Parathyroid adenoma (tissue), 2 donors: ENCODE measurements around the gene ITPR2.

Source experiments
- H2AFZ ChIP-seq: fragments of 300-600 bp; sonication (generic); one replicate; pipeline ENCODE4 v1.7.0; 2017; ENCODE audit warnings: antibody characterized with exemption, mild to moderate bottlenecking
- H3K27ac ChIP-seq: fragments of 300-600 bp; sonication (generic); one replicate; pipeline ENCODE4 v1.7.0; 2017
- H3K27me3 ChIP-seq: fragments of 300-600 bp; sonication (generic); one replicate; pipeline ENCODE4 v1.7.0; 2017; ENCODE audit warnings: low read length; ENCODE audit not compliant: control insufficient read depth, insufficient read depth
- H3K36me3 ChIP-seq: fragments of 300-600 bp; sonication (generic); one replicate; pipeline ENCODE4 v1.7.0; 2017; ENCODE audit warnings: low read length; ENCODE audit not compliant: control insufficient read depth, insufficient read depth
- H3K4me1 ChIP-seq: fragments of 300-600 bp; sonication (generic); one replicate; pipeline ENCODE4 v1.7.0; 2017; ENCODE audit warnings: control low read depth
- H3K4me2 ChIP-seq: fragments of 300-600 bp; sonication (generic); one replicate; pipeline ENCODE4 v1.7.0; 2017; ENCODE audit warnings: low read length
- H3K4me3 ChIP-seq: fragments of 300-600 bp; sonication (generic); one replicate; pipeline ENCODE4 v1.7.0; 2017; ENCODE audit warnings: low read depth, low read length
- H3K79me2 ChIP-seq: fragments of 300-600 bp; sonication (generic); one replicate; pipeline ENCODE4 v1.7.0; 2017; ENCODE audit warnings: control low read depth
- H3K9ac ChIP-seq: fragments of 300-600 bp; sonication (generic); one replicate; pipeline ENCODE4 v1.7.0; 2017; ENCODE audit warnings: mild to moderate bottlenecking
- H3K9me3 ChIP-seq: fragments of 300-600 bp; sonication (generic); one replicate; pipeline ENCODE4 v1.7.0; 2017; ENCODE audit warnings: low read length; ENCODE audit not compliant: control insufficient read depth
- CTCF ChIP-seq: fragments of 300-600 bp; sonication (generic); IDR thresholded peaks from one replicate; pipeline ENCODE4 v1.7.0; 2017; ENCODE audit warnings: antibody characterized with exemption, mild to moderate bottlenecking
- donor health status: primary hyperparathyroidism.

The ITPR2 gene

GRCh38 chr12:26535826-26536225, 297.2 kb downstream of the ITPR2 start:
- no peak overlapping the region for H3K4me3 ChIP-seq
- no peaks in the 10 kb centered on the region for H3K36me3 ChIP-seq
- no peaks in the 10 kb centered on the region for H3K27me3 ChIP-seq
- TF ChIP-seq CTCF: no peak
- H3K4me2 ChIP-seq: no peak overlapping the region
- H3K9ac ChIP-seq: no peak overlapping the region
- H3K27ac ChIP-seq: no peak overlapping the region
- no peak overlapping the region for H2AFZ ChIP-seq
- H3K9me3 ChIP-seq: no peaks in the 10 kb centered on the region
- no peaks in the 10 kb centered on the region for H3K79me2 ChIP-seq
- H3K4me1 ChIP-seq: peaks cover 7% of the 10 kb centered on the region

- Histone ChIP-seq H3K9me3 (no peaks in the 10 kb centered on the region), H3K27me3 (no peaks in the 10 kb centered on the region), H3K4me2 (no peak overlapping the region), H3K9ac (no peak overlapping the region), H3K4me3 (no peak overlapping the region), H3K79me2 (no peaks in the 10 kb centered on the region), H2AFZ (no peak overlapping the region), H3K27ac (no peak overlapping the region), H3K36me3 (no peaks in the 10 kb centered on the region), H3K4me1 (peaks cover 7% of the 10 kb centered on the region)
- TF ChIP-seq CTCF: no peak
These were observed 298.9 kb downstream of the ITPR2 start for GRCh38 chr12:26534071-26534470.

GRCh38 chr12:26533211-26533610, 299.8 kb downstream of the ITPR2 start:
- Histone ChIP-seq H3K27ac (no peak overlapping the region), H3K9ac (no peak overlapping the region), H3K4me2 (peak overlapping the region; percentile 37), H3K4me3 (no peak overlapping the region), H3K36me3 (no peaks in the 10 kb centered on the region), H3K9me3 (no peaks in the 10 kb centered on the region), H3K79me2 (no peaks in the 10 kb centered on the region), H2AFZ (no peak overlapping the region), H3K27me3 (no peaks in the 10 kb centered on the region), H3K4me1 (peaks cover 9% of the 10 kb centered on the region)
- no peak for TF ChIP-seq CTCF

GRCh38 chr12:26530461-26530860, 302.5 kb downstream of the ITPR2 start:
- Histone ChIP-seq H3K79me2 (no peaks in the 10 kb centered on the region), H3K36me3 (no peaks in the 10 kb centered on the region), H3K4me1 (peaks cover 9% of the 10 kb centered on the region), H3K4me2 (no peak overlapping the region), H2AFZ (no peak overlapping the region), H3K27me3 (no peaks in the 10 kb centered on the region), H3K27ac (no peak overlapping the region), H3K4me3 (no peak overlapping the region), H3K9me3 (no peaks in the 10 kb centered on the region), H3K9ac (no peak overlapping the region)
- no peak for TF ChIP-seq CTCF

GRCh38 chr12:26528943-26529342, 304.1 kb downstream of the ITPR2 start:
- H3K4me3 ChIP-seq: no peak overlapping the region
- H3K36me3 ChIP-seq: no peaks in the 10 kb centered on the region
- peaks cover 10% of the 10 kb centered on the region for H3K4me1 ChIP-seq
- no peak overlapping the region for H3K27ac ChIP-seq
- no peaks in the 10 kb centered on the region for H3K27me3 ChIP-seq
- H3K79me2 ChIP-seq: no peaks in the 10 kb centered on the region
- H3K9ac ChIP-seq: no peak overlapping the region
- no peaks in the 10 kb centered on the region for H3K9me3 ChIP-seq
- no peak overlapping the region for H3K4me2 ChIP-seq
- H2AFZ ChIP-seq: no peak overlapping the region
- no peak for TF ChIP-seq CTCF
